Right ventricle myocardium inferior (tissue), 1 donor: ENCODE results near the gene HNRNPL. TPM values are rescaled to one million over a fixed set of nuclear protein-coding genes. Genes with fewer than 3 reads are reported as not detected.
"Not testable (repeated sequence)": the region's sequence is repeated elsewhere in the genome, so short reads cannot be mapped to it uniquely, and the experiment has no call there.

Experiments used
- ATAC-seq: fragments of 200-7000 bp; cut with Tn5 transposase; one replicate; pipeline ENCODE4 v1.9.1; 2020; ENCODE audit warnings: mild to moderate bottlenecking, moderate library complexity
- DNase-seq: peaks from one replicate; pipeline ENCODE4 v3.0.0; 2021; ENCODE audit errors: missing footprints
- intact Hi-C: fragments of 100-400 bp; cut with DNase I; formaldehyde crosslinking; loops from one replicate; pipeline ENCODE4 v1.11.0; 2022
- total RNA-seq: library from RNA; stranded (reverse); fragmentation: NEBNext Ultra II Directional; extraction: Animal tissue kit (Norgen Biotek cat#: 25700); gene quantifications from one replicate; pipeline ENCODE4 v1.2.1, GENCODE V29; 2021
- donor health status: DM: no; HTN: yes; CAD: no; lungs with severe emphysema.

HNRNPL gene
- total RNA-seq, 1 donor from 2014 or later = 184 TPM

DNA sequence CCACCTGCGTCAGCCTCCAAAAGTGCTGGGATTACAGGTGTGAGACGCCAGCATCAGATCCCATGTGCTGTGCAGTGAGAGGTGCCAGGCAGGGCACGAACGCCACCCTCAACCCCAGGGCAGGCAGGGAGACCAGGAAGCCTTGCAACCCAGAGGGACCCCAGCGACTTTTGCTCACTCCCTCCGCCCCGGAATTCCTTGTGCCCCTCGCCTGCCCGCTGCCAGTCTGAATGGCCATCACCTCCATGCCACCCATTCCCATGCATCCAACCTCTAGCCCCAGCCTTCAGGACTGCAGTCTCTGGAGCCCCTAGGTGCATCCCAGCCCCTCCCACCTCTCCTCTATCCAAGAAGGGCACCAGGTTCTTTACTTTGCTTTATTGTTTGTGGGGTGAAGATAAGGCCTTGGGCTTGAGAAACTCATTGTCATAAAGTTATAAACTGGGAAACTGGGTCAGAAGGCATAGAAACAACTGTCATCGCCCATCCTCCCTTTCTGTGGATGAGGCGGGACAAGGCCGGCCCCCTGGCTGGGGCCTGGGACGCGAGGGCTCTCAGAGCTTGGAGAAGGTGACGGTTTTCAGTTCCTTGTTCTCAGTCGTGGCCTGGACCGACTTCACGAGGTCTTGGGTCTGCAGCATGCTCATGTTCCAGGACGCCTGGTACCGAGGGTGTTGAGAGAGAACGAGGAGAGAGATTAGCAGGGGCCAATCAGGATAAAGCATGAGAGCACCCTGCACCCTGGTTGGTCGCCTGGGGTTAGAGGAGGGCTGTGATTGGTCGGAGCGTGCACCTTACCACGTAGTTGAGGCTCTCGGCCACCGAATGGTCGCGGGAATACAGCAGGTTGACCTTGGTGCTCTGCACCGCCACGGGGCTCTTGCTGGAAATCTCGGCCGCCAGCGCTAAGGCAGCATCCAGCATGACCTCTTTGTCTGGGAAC lies 34.5 kb downstream of the HNRNPL start:
- DNase-seq = no peak
- no peak for ATAC-seq
- intact Hi-C loops = no loop called here

- DNase-seq, intact Hi-C loops, ATAC-seq: not testable (repeated sequence)
These were observed 35.9 kb downstream of the HNRNPL start for GRCh38 chr19:38813932-38814331.

DNA sequence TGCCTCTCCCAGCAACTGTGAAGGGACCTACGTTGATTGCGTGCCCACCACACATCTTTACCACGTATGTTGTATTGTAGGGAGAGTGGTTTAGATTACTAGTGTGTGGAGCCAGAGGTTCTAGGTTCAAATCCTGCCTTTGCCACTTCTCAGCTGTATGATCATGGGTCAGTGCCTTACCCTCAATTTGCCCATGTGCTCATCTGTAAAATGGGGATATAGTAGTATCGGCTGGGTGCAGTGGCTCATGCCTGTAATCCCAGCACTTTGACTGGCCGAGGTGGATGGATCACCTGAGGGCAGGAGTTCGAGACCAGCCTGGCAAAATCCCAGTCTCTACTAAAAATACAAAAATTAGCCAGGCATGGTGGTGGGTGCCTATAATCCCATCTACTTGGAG lies 36.5 kb downstream of the HNRNPL start:
- DNase-seq (no peak), ATAC-seq (peak; percentile 4)
- intact Hi-C loops = no loop called here

DNA sequence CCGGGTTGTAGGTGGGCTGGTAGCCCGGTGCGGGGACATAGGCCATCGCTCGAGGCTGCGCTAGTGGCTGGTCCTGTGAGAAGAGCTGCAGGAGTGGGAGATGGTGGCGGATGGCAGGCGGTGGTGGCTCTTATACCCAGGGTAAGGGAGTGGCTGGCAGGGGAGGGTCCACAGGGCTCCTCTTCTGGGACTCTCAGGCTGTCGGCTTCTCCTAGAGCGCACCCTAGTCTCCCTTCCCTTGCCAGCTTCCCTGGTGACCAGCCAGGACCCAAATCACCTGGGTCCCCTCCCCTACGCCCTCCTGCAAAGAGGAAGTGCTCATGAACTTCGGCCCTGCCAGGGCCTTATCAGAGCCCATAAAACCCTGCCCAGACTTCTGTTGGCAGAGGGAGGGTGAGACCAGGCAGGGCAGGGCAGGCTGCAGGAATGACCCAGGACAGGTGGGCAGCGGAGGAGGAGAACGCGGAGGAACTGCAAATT lies 36.9 kb downstream of the HNRNPL start, which contains the start of gene LGALS4:
Gene LGALS4 (minus strand): TSS at position 105 of the 480 bp plus-strand sequence. CDS start 59 bp downstream, at position 46.
- ATAC-seq = peak; percentile 38
- no peak for DNase-seq
- intact Hi-C loops = no loop called here

DNA sequence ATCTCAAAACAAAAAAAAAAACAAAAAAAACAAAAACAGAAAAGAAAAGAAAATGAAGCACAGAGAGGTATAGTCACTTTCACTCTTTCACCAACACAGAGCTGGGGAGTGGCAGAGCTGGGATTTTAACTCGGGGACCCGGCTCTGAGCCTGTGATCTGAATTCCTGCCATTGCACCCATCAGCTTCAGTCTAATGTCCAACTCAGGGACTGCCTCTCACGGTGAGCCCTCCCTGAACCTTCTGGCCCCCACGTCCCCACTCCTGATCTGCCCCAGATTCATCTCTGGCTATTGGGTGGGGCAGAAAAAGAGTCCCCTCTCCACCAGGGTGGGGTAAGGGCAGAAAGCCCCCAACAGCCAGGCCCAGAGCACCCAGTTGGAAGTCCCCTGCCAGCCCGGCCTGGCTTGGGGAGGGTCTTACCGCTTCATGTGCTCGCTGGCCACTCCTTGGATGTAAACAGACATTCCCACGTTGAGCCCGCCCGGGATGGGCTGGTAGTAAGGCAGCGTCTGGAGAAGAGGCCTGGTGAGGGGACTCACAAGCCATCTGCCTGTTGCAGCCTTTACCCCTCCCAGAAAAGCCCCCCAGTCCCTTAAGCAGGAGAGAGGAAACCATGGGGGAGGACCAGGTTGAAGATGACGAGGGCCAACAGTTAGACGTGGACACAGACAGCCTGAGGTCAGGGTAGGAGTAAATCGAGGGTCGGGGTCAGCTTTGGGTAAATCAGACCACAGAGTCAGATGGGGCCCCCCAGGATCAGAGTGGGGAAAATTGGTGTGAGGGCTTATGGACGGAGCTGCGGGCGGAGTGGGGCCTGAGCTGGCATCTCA lies 37.6 kb downstream of the HNRNPL start:
- ATAC-seq (no peak), DNase-seq (no peak)
- intact Hi-C loops = no loop called here

- DNase-seq (no peak), ATAC-seq (no peak)
- intact Hi-C loops = no loop called here
These were observed 40.1 kb downstream of the HNRNPL start for GRCh38 chr19:38809592-38810252.

GRCh38 chr19:38808741-38809140 lies 41.0 kb downstream of the HNRNPL start:
- ATAC-seq = no peak
- intact Hi-C loops = no loop called here
- DNase-seq = no peak

- ATAC-seq, intact Hi-C loops, DNase-seq: not testable (repeated sequence)
These were observed 42.2 kb downstream of the HNRNPL start for GRCh38 chr19:38807374-38808098.

DNA sequence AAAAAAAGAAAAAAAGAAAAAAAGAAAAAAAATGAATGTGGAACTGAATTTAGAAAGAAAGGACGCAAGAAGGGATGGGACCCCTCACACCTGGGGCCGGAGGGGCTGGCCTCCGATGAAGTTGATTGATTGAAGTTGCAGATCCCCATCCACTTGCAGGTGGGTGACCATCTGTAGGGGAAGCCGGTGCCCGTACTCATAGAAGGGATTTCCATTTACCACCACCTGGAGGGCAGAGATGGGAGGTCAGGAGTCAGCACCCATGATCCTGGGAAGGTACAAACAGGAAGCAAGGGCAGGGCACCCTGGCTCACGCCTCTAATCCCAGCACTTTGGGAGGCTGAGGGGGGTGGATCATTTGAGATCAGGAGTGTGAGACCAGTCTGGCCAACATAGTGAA lies 43.4 kb downstream of the HNRNPL start:
- intact Hi-C loops = no loop called here
- no peak for DNase-seq
- ATAC-seq = no peak

DNA sequence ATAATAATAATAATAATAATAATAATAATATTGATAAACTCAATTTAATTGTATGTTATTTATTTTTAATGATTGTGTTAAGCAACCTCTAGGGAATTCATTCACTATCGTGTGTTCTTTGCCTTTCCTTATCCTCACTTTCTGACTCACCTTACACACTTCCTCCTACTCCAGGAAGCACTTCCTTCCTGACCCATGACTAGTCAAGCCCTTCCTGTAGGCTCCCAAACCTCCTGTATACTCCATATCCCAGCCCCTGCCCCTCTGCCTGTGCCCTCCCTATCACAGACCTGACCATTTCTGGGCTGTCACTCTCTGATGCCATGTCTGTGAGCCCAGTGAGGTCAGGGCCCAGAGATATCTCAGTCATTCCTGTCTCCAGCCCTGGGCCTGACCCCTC lies 44.6 kb downstream of the HNRNPL start:
- intact Hi-C loops = no loop called here
- DNase-seq = no peak

DNA sequence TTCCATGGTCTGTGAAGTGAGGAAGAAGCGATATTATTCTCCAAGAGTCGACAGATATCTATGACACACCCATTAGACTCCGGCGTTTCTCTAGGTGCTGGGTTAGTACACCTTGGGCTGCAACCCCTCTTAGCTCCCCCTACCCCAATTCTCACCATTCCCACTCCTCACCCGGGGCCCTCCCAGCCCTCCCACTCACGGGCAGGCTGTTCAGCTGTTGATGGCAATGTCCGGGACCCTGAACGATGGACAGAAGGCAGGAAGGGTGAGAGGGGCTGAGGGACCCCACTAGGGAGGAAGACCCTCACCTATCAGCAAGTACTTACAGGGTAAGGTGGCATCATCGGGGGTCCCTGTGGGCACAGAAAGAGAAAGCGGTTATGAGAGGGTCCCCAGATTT lies 46.2 kb downstream of the HNRNPL start:
- intact Hi-C loops = no loop called here
- ATAC-seq = no peak
- no peak for DNase-seq

More for the DNA sequence above, 44.6 kb downstream of the HNRNPL start:
- no peak for ATAC-seq

GRCh38 chr19:38801359-38802095 lies 48.3 kb downstream of the HNRNPL start:
- no peak for ATAC-seq
- intact Hi-C loops = no loop called here

GRCh38 chr19:38800577-38801347 lies 49.0 kb downstream of the HNRNPL start:
- intact Hi-C loops = no loop called here
- DNase-seq (no peak), ATAC-seq (no peak)

More at GRCh38 chr19:38801359-38802095, 48.3 kb downstream of the HNRNPL start:
- DNase-seq = no peak

- intact Hi-C loops = no loop called here
- no peak for ATAC-seq
- no peak for DNase-seq
These were observed 50.7 kb downstream of the HNRNPL start for GRCh38 chr19:38799104-38799503.

- intact Hi-C loops, ATAC-seq, DNase-seq: not testable (repeated sequence)
These were observed 52.0 kb downstream of the HNRNPL start for GRCh38 chr19:38797781-38798180.

GRCh38 chr19:38796154-38796553 lies 53.6 kb downstream of the HNRNPL start:
- no peak for ATAC-seq
- no peak for DNase-seq
- intact Hi-C loops = no loop called here

GRCh38 chr19:38795549-38795948 lies 54.2 kb downstream of the HNRNPL start:
- DNase-seq (no peak), ATAC-seq (no peak)
- intact Hi-C loops = no loop called here
